ENCODE measurements around the gene FAM209A.

GRCh38 chr20:56542489-56543030 is 18.0 kb downstream of the FAM209A start:
- TF ChIP-seq ZNF274 (IDR thresholded peaks at IDR 0.05; ENCODE audit: low read depth, low read length), result no peak
- no peak for TF ChIP-seq CTCF (IDR thresholded peaks at IDR 0.05 in 2 of 3, conservative IDR thresholded peaks at IDR 0.05 in 1 of 3; ENCODE audit: borderline replicate concordance in 1 of 3, insufficient read depth in 1 of 3, low read depth in 2 of 3, low read length in 2 of 3)
- no peak for TF ChIP-seq EZH2 (IDR thresholded peaks at IDR 0.05)
- no peak for TF ChIP-seq POLR2A (IDR thresholded peaks at IDR 0.05; ENCODE audit: borderline replicate concordance, extremely low read depth, insufficient read depth, insufficient read length)
- TF ChIP-seq ZFX (IDR thresholded peaks at IDR 0.05), result no peak
- TF ChIP-seq POLR2AphosphoS5 (IDR thresholded peaks at IDR 0.05; ENCODE audit: low read depth, low read length), result no peak
